ENCODE results near the gene ZIC2.

The ZIC2 gene

DNA sequence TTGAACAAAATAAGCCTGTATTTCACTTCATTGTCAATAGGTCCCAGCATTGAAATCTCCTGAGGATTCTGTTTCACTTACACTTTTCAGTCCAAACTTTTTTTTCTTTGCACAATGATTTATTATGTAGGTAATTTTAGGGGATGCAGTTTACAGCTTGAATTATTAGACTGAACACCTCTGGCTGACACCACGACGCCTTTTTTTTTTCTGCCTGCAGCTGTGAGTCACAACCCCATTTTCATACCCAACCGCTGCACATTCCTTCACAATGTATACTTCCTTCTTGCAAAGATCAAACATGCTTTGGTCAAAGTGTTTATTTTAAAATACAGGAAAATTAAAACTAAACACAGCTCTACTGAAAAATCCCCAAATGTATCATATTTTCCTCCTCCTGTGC lies 11.4 kb downstream of the ZIC2 start:
- Histone ChIP-seq H3K9me3 (ENCODE audit: insufficient read depth, low read length) (no peaks in the 10 kb centered on the region), H3K4me2 (ENCODE audit: low read length) (peak overlapping the region; percentile 26), H3K27me3 (ENCODE audit: low read depth, low read length) (peaks cover 33% of the 10 kb centered on the region), H3K9ac (ENCODE audit: low read length) (no peak overlapping the region), H3K4me1 (ENCODE audit: low read length) (peaks cover 12% of the 10 kb centered on the region), H3K4me3 (ENCODE audit: low read length) (no peak overlapping the region), H3K79me2 (ENCODE audit: low read length) (no peaks in the 10 kb centered on the region), H4K20me1 (ENCODE audit: insufficient read depth, low read length) (no peaks in the 10 kb centered on the region), H2AFZ (ENCODE audit: low read depth, low read length) (no peak overlapping the region), H3K27ac (ENCODE audit: low read length) (no peak overlapping the region), H3K36me3 (replicated peaks; ENCODE audit: low read depth, low read length) (no peaks in the 10 kb centered on the region)
- TF ChIP-seq, protein P1, sequence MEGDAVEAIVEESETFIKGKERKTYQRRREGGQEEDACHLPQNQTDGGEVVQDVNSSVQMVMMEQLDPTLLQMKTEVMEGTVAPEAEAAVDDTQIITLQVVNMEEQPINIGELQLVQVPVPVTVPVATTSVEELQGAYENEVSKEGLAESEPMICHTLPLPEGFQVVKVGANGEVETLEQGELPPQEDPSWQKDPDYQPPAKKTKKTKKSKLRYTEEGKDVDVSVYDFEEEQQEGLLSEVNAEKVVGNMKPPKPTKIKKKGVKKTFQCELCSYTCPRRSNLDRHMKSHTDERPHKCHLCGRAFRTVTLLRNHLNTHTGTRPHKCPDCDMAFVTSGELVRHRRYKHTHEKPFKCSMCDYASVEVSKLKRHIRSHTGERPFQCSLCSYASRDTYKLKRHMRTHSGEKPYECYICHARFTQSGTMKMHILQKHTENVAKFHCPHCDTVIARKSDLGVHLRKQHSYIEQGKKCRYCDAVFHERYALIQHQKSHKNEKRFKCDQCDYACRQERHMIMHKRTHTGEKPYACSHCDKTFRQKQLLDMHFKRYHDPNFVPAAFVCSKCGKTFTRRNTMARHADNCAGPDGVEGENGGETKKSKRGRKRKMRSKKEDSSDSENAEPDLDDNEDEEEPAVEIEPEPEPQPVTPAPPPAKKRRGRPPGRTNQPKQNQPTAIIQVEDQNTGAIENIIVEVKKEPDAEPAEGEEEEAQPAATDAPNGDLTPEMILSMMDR (IDR thresholded peaks at IDR 0.05; ENCODE audit: low read depth, low read length), result no peak
- TF ChIP-seq EZH2phosphoT487 (IDR thresholded peaks at IDR 0.05; ENCODE audit: low read depth), result no peak

DNA sequence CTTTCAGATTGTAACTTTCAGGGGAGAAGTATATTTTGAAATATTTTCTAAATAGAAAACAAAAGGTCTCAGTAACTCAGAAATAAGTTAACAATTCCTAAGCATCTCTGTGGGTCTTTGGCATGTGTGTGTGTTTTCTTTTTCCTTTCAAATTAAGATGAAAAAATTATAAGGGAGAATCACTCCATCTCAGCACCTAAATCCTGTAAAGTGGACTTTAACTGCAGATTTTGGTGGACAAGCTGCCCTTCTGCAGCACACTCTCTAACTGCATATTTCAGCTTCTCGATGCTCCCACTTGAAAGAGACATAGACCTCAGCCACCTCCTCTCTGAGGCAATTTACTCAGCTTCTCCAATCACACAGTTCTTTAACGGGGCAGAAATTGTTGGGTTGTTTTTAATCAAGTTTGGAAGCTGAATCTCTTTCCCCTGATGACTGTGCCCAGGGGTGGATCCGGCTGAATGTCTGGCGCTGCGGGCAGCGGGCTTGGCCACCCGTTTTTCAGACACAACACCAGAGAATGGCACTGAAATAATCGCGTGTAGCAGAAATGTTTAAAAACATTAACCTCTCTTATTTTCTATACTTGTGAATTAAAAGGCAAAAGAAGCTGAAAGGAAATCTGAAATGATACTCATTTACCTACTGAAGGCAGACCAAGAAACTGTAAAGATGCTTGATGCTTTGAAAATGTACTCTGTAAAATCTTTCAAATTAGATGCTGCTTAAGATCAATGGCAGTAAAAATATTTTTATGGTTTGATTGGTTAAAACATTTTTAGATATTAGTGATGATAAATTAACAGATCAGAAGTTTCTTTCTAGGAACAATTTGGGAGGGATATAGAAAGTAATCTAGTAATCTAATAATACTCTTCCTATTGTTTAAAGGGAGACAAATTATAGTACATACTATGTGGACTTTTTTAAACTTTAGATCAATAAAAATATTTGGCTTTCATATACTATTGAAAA lies 12.4 kb downstream of the ZIC2 start:
- Histone ChIP-seq H3K27ac (ENCODE audit: low read length) (no peak overlapping the region), H2AFZ (ENCODE audit: low read depth, low read length) (no peak overlapping the region), H4K20me1 (ENCODE audit: insufficient read depth, low read length) (no peaks in the 10 kb centered on the region), H3K4me1 (ENCODE audit: low read length) (peaks cover 12% of the 10 kb centered on the region), H3K79me2 (ENCODE audit: low read length) (no peaks in the 10 kb centered on the region), H3K9me3 (ENCODE audit: insufficient read depth, low read length) (no peaks in the 10 kb centered on the region), H3K27me3 (ENCODE audit: low read depth, low read length) (peaks cover 33% of the 10 kb centered on the region), H3K4me2 (ENCODE audit: low read length) (no peak overlapping the region), H3K9ac (ENCODE audit: low read length) (no peak overlapping the region), H3K4me3 (ENCODE audit: low read length) (no peak overlapping the region), H3K36me3 (replicated peaks; ENCODE audit: low read depth, low read length) (no peaks in the 10 kb centered on the region)
- TF ChIP-seq, protein P1 (IDR thresholded peaks at IDR 0.05; ENCODE audit: low read depth, low read length), result no peak
- TF ChIP-seq EZH2phosphoT487 (IDR thresholded peaks at IDR 0.05; ENCODE audit: low read depth), result no peak

DNA sequence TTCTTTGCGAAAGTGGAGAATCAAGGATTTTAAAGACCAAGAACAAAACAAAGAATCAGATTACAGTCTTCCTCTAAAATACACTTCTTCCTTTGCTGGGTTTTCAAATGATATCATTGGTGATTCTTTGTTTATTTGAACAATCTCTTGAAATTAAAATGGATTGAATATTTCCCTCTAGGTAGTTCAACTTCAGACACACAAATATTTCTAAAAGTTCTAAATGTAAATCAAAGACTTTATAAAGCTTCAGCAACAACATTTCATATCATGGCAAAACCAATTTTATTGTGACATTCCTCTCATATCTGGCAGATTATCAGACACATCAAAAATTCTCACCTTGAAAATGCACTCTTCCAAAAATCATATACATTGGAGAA lies 13.0 kb downstream of the ZIC2 start:
- Histone ChIP-seq H2AFZ (ENCODE audit: low read depth, low read length) (no peak overlapping the region), H4K20me1 (ENCODE audit: insufficient read depth, low read length) (no peaks in the 10 kb centered on the region), H3K27me3 (ENCODE audit: low read depth, low read length) (peaks cover 33% of the 10 kb centered on the region), H3K4me2 (ENCODE audit: low read length) (no peak overlapping the region), H3K9me3 (ENCODE audit: insufficient read depth, low read length) (no peaks in the 10 kb centered on the region), H3K4me3 (ENCODE audit: low read length) (no peak overlapping the region), H3K4me1 (ENCODE audit: low read length) (peaks cover 12% of the 10 kb centered on the region), H3K9ac (ENCODE audit: low read length) (no peak overlapping the region), H3K79me2 (ENCODE audit: low read length) (no peaks in the 10 kb centered on the region), H3K36me3 (replicated peaks; ENCODE audit: low read depth, low read length) (no peaks in the 10 kb centered on the region), H3K27ac (ENCODE audit: low read length) (no peak overlapping the region)
- no peak for TF ChIP-seq EZH2phosphoT487 (IDR thresholded peaks at IDR 0.05; ENCODE audit: low read depth)
- TF ChIP-seq, protein P1 (IDR thresholded peaks at IDR 0.05; ENCODE audit: low read depth, low read length), result no peak

DNA sequence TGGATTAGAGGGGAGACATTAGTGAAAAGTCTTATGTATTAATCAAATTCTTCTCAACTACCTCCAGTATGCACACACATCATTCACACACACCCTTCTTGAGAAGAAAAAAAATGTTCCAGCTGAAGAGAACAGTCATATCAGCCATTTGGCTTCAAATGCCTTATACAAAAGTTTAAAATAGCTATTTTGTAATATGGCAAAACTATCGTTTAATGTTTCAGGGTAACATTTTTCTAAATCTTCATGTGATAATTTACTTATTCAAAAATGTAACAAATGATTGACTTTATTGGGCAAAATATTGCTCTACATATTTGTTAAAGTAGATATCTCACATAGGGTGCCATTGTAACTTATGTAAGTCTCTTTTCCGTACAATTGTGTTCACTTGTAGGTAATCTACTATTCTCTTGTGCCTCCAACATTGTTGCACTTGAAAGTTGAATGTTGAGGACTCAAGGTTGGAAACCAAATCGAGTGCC lies 13.6 kb downstream of the ZIC2 start:
- TF ChIP-seq, protein P1 (IDR thresholded peaks at IDR 0.05; ENCODE audit: low read depth, low read length), result no peak
- TF ChIP-seq EZH2phosphoT487 (IDR thresholded peaks at IDR 0.05; ENCODE audit: low read depth), result no peak
- peaks cover 12% of the 10 kb centered on the region for H3K4me1 ChIP-seq (ENCODE audit: low read length)
- H3K4me2 ChIP-seq (ENCODE audit: low read length), result peak overlapping the region; percentile 51

More for the DNA sequence above, 13.6 kb downstream of the ZIC2 start:
- Histone ChIP-seq H3K36me3 (replicated peaks; ENCODE audit: low read depth, low read length) (no peaks in the 10 kb centered on the region), H4K20me1 (ENCODE audit: insufficient read depth, low read length) (no peaks in the 10 kb centered on the region), H2AFZ (ENCODE audit: low read depth, low read length) (no peak overlapping the region), H3K9me3 (ENCODE audit: insufficient read depth, low read length) (no peaks in the 10 kb centered on the region), H3K9ac (ENCODE audit: low read length) (no peak overlapping the region), H3K4me3 (ENCODE audit: low read length) (peak overlapping the region; percentile 65), H3K27me3 (ENCODE audit: low read depth, low read length) (peaks cover 33% of the 10 kb centered on the region), H3K27ac (ENCODE audit: low read length) (no peak overlapping the region), H3K79me2 (ENCODE audit: low read length) (no peaks in the 10 kb centered on the region)

All from OCI-LY3 (cell line).